GM18498 (cell line): ENCODE data around the gene FAHD1.
"Not testable (repeated sequence)": the region's sequence is repeated elsewhere in the genome, so short reads cannot be mapped to it uniquely, and the experiment has no call there.

Experiments
- ATAC-seq: cut with Tn5 transposase; IDR thresholded peaks from one replicate; pipeline ENCODE4 v1.9.1; 2021; ENCODE audit warnings: mild to moderate bottlenecking, moderate library complexity; ENCODE audit not compliant: unreplicated experiment

The FAHD1 gene

GRCh38 chr16:1788708-1789100, 38.3 kb upstream of the FAHD1 start:
- ATAC-seq = no peak

GRCh38 chr16:1789643-1790045, 37.4 kb upstream of the FAHD1 start:
- no peak for ATAC-seq

- ATAC-seq = no peak
These were observed 36.8 kb upstream of the FAHD1 start for GRCh38 chr16:1790261-1790610.

GRCh38 chr16:1790611-1791255, 36.3 kb upstream of the FAHD1 start:
- ATAC-seq = no peak

- ATAC-seq = no peak
These were observed 35.6 kb upstream of the FAHD1 start for GRCh38 chr16:1791256-1791942.

GRCh38 chr16:1791943-1792812, 34.8 kb upstream of the FAHD1 start:
- ATAC-seq = no peak

GRCh38 chr16:1792836-1793577, 34.0 kb upstream of the FAHD1 start:
- ATAC-seq = no peak

GRCh38 chr16:1793578-1794220, 33.3 kb upstream of the FAHD1 start, which contains the start of gene IGFALS:
TSS of gene IGFALS (minus strand) at chr16:1793705. CDS start at chr16:1793652, 53 bp downstream.
- no peak for ATAC-seq

GRCh38 chr16:1794221-1794871, 32.7 kb upstream of the FAHD1 start:
- ATAC-seq = no peak

GRCh38 chr16:1794908-1795666, 31.9 kb upstream of the FAHD1 start:
- ATAC-seq = no peak

GRCh38 chr16:1799263-1799662, 27.7 kb upstream of the FAHD1 start:
- ATAC-seq = not testable (repeated sequence)

GRCh38 chr16:1800701-1801100, 26.3 kb upstream of the FAHD1 start:
- ATAC-seq = no peak

- no peak for ATAC-seq
These were observed 19.4 kb upstream of the FAHD1 start for GRCh38 chr16:1807626-1808025.

GRCh38 chr16:1808691-1809090, 18.3 kb upstream of the FAHD1 start:
- ATAC-seq = no peak

- ATAC-seq = no peak
These were observed 17.7 kb upstream of the FAHD1 start for GRCh38 chr16:1809281-1809801.

- ATAC-seq = no peak
These were observed 16.9 kb upstream of the FAHD1 start for GRCh38 chr16:1810106-1810505.

GRCh38 chr16:1810536-1810935, 16.5 kb upstream of the FAHD1 start:
- no peak for ATAC-seq

GRCh38 chr16:1812732-1813163, 14.3 kb upstream of the FAHD1 start:
- ATAC-seq = no peak

GRCh38 chr16:1815461-1815860, 11.5 kb upstream of the FAHD1 start:
- ATAC-seq = no peak
